ENCODE measurements around the gene RTL5.

Gene RTL5

DNA sequence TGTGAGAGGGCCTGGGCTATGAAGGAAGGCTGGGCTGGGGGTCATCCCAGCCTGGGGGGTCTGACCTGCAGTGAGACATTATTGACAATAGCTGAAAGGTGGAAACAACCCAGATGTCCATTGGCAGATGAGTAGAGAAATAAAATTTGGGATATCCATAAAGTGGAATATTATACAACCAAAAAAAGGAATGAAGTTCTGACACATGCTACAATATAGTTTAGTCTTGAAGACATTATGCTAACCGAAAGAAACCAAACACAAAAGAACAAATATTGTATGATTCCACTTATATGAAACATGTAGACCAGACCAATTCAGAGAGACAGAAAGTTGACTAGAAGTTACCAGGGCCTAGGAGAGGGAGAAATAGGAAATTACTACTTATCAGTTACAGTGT, 44.7 kb downstream of the RTL5 start:
- intact Hi-C loops (cut with DNase I): no loop called here
- no peak for DNase-seq

DNA sequence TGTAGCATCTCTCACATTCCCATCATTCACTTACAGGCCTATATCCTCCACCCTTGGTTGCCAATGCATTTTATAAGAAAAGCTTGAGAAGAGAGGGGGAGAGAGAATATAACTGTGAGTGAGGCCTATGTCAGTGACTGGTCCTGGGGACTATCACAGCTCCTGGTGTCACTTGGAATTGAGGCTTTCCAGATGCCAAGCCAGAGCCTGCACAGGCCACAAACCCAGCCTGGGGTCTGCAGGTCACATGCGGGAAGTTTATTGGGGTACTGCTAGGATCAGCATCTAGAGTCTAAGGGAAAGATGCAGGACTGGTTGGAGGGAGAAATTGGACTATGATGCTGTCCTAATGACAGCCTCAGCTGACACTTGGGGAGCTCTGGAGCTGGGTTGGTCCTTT, 47.6 kb downstream of the RTL5 start:
- DNase-seq: no peak
- intact Hi-C loops (cut with DNase I): no loop called here

DNA sequence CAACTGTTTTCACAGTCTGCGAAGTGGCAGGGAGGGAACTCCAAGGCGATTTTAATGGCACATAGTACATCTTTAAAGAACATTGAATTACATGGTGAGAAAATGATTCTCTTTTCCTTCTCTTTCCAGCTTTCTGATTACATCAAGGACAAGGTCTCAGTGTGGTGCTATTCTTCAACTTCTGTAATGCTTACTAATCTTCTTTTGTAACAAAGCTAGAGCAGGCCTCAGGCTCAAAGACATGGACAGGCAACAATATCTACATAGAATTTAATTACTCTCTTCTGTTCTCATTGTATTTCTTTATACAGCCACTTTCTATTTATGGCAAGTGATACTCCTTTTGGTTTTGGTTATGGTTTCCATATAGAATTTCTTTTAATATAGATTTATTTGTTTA, 48.4 kb downstream of the RTL5 start:
- no peak for DNase-seq
- intact Hi-C loops (cut with DNase I): no loop called here

DNA sequence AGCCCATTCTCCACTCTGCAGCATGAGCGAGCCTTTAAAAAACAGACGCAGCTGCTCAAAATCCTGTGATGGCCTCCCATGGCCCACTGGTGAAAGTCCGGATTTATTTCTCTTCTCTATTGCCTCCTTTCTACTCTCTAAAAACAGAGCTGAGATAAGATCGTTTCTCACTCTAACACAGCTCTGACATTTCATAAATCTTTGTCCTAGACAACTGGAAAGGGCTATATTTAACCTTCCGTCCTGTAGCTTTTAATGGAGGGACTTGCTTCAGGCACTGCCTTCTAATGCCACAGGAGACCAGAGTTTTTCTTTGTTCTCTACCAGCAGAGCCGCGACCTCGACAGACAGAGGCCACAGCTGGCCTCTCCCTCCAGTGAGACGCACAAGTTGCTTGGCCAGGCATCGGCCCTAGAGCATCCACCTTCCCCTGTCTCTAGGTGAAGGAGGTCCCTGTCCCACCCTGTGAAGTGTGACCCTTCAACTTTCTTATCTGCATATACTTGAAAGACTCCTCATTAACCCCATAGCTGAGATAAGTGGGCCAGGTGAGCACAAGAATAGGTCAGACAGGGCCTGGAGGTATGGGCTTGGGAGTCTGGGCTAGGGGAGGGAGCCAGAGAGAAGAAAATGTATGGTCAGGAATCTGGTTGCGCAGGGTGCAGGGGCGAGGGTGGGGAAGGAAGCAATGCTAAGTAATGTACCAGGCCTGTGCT, 50.0 kb downstream of the RTL5 start:
- DNase-seq: no peak
- intact Hi-C loops (cut with DNase I): no loop called here

DNA sequence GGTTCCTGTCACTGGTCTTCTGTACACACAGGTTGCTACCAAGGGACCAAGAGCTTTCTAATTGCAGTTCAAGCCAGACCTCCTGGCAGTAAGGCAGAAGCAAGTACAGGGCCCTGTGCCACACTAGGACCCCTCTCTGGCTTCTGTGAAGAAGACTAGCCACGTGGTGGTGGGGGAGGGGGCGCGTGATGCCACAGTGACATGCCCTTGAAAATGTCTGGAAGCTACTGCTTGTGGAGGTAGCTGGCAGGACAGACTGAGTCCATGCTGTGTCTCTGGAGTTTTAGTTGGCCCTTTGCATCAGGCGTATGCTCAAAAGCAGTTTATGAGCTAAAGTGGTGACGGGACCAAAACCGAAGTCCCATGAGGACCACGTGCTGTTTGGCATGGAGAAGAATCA, 50.9 kb downstream of the RTL5 start:
- intact Hi-C loops (cut with DNase I): no loop called here

DNA sequence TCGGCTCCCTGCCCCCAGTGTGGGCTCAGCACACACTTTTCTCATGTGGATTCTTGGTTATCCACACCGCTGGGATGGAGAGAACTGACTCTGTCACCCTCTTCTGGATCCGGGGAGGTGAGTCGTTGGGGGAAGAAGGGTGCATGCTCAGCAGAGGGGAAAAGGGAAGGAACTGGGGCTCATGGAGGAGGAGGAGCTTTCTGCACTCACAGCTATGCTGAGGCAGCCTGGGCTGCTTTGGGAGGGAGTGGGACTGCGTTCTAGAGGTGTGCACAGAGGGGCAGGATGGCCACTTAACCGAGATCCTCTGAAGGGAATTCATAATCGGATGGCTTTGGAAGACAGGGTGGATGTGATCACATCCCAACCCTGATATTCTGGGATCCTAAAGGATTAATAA, 51.6 kb downstream of the RTL5 start:
- intact Hi-C loops (cut with DNase I): no loop called here
- peak in 1 of 42 donors; percentile 3 for DNase-seq

More for the DNA sequence above, 50.9 kb downstream of the RTL5 start:
- DNase-seq: no peak

DNA sequence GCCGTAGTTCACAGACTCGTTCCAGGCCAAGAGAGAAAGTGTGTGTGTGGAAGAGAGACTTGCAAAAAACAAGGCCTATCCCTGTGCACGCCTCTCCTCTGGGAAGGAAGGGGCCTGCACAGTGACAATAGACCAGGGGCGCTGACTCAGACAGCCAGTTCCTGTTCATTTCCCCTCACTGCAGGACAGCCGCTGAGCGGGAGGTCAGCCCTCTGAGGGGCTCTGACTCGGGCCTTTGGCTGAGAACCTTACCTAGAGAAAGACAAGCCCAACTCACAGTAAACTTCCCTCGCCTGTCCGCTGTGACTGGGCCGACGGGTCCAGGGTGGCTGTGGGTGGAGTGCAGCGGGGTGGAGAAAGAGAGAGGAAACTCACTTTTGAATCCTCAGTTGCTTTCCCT, 52.1 kb downstream of the RTL5 start:
- DNase-seq: no peak
- intact Hi-C loops (cut with DNase I): no loop called here

DNA sequence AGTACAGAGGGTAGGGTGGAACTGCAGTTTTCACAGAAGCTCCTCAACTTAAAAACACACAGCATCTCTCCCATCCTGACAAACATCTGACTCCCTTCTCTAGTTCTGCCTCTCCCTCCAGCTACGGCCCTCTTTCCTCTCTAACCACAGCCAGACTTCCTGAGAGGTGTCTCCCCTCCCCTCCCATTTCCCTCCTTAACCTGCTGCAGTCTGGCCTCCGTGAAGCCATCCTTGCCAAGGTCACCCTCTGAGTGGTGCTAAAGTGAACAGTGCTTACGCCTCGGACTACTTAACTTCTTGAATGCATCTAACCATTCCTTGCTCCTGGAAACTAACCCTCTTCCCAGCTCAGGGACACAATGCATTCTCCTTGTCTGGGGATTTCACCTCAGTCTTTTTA, 53.3 kb downstream of the RTL5 start:
- intact Hi-C loops (cut with DNase I): no loop called here

More for the DNA sequence above, 53.3 kb downstream of the RTL5 start:
- DNase-seq: no peak

Data from head of caudate nucleus (tissue), 42 donors.